Measurements from ENCODE around the gene GSG1L. TPM values are rescaled to one million over a fixed set of nuclear protein-coding genes. Genes with fewer than 3 reads are reported as not detected.
A peak's percentile ranks its signal among the peaks of the same experiment; 100 is the strongest.
"Not testable (repeated sequence)": the region's sequence is repeated elsewhere in the genome, so short reads cannot be mapped to it uniquely, and the experiment has no call there.

Gene GSG1L
- total and polyA plus RNA-seq, 9 of the 15 experiments (the other 6 are each of a cell fraction or from before 2014, with no cell fraction given): not detected

GRCh38 chr16:27979668-27980067, 83.8 kb downstream of the GSG1L start:
- in situ Hi-C loops (cut with MboI); POLR2A ChIA-PET: not testable (repeated sequence)

DNA sequence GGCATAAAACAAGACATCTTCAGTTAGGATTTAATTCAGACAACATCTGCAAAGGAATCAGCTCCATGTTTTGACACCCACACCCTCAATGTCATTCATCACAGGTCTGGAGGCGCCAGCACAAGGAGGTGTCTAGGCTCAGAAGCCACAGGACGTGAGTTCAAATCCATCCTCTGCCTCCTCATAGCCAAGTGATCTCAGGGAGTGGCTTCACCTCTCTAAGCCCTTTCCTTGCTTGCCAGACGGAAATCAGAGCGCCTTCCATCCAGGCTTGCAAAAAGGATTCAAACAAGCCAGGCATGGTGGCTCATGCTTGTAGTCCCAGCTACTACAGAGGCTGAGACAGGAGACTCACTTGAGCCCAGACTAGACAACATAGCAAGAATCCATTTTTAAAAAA, 84.6 kb downstream of the GSG1L start:
- no peak overlapping the region for H3K4me3 ChIP-seq
- no peak overlapping the region for H3K27ac ChIP-seq (ENCODE audit: extremely low read depth, low read depth, low read length)
- FAIRE-seq: no peak
- no peak overlapping the region for H3K4me2 ChIP-seq (ENCODE audit: insufficient read depth, low read length)
- no peaks in the 10 kb centered on the region for H3K9me3 ChIP-seq (replicated peaks; ENCODE audit: control insufficient read depth, insufficient read depth, low read depth, low read length)
- H3K9ac ChIP-seq (ENCODE audit: insufficient read depth in 1 of 2, low read depth in 2 of 2, low read length in 2 of 2): no peak overlapping the region
- H2AFZ ChIP-seq (ENCODE audit: low read depth, low read length): no peak overlapping the region
- ATAC-seq: no peak
- WGBS (ENCODE audit: insufficient coverage, low coverage, missing lambda C conversion rate): 0% methylated on average over 4 of the region's 4 CpGs
- no peaks in the 10 kb centered on the region for H3K9me1 ChIP-seq (ENCODE audit: control insufficient read depth, insufficient read depth, low read length)
- intact Hi-C loops (cut with micrococcal nuclease) (loop anchor here (10.0 kb wide), 1 partner anchor 334 kb away; no protein-coding TSS in a partner anchor), in situ Hi-C loops (cut with MboI) (no loop called here)
- DNase-seq (ENCODE audit: extremely low read depth in 1 of 4, low spot score in 3 of 4): no peak
- POLR2A ChIA-PET: no interaction called here
- CTCF ChIA-PET (ENCODE audit: low intra/inter-chr PET ratio): no interaction called here
- no peaks in the 10 kb centered on the region for H3K36me3 ChIP-seq (ENCODE audit: control insufficient read depth, insufficient read depth, low read length)
- H3K27me3 ChIP-seq (ENCODE audit: control insufficient read depth in 2 of 2, insufficient read depth in 2 of 2, low read length in 2 of 2): peaks cover 0 to 7% of the 10 kb centered on the region in 2 experiments; a peak in 1 of 5 replicates
- H3K4me1 ChIP-seq (replicated peaks in 1 of 2; ENCODE audit: control insufficient read depth in 2 of 2, insufficient read depth in 2 of 2, low read length in 2 of 2): no peaks in the 10 kb centered on the region
- no peaks in the 10 kb centered on the region for H3K79me2 ChIP-seq (ENCODE audit: control insufficient read depth, insufficient read depth, low read length)
- no TSS peak for BruUV-seq (replicated peaks)
- H4K20me1 ChIP-seq (replicated peaks; ENCODE audit: control insufficient read depth, insufficient read depth, low read length): no peaks in the 10 kb centered on the region
- no peak for TF ChIP-seq KAT8 (IDR thresholded peaks at IDR 0.05; ENCODE audit: low read depth)
- no peak for TF ChIP-seq CREB1 (IDR thresholded peaks at IDR 0.05)
- no peak for TF ChIP-seq CREB1 (CRISPR knock-in tag; IDR thresholded peaks at IDR 0.05)
- TF ChIP-seq TAL1 (IDR thresholded peaks at IDR 0.05): no peak
- TF ChIP-seq, protein P1, sequence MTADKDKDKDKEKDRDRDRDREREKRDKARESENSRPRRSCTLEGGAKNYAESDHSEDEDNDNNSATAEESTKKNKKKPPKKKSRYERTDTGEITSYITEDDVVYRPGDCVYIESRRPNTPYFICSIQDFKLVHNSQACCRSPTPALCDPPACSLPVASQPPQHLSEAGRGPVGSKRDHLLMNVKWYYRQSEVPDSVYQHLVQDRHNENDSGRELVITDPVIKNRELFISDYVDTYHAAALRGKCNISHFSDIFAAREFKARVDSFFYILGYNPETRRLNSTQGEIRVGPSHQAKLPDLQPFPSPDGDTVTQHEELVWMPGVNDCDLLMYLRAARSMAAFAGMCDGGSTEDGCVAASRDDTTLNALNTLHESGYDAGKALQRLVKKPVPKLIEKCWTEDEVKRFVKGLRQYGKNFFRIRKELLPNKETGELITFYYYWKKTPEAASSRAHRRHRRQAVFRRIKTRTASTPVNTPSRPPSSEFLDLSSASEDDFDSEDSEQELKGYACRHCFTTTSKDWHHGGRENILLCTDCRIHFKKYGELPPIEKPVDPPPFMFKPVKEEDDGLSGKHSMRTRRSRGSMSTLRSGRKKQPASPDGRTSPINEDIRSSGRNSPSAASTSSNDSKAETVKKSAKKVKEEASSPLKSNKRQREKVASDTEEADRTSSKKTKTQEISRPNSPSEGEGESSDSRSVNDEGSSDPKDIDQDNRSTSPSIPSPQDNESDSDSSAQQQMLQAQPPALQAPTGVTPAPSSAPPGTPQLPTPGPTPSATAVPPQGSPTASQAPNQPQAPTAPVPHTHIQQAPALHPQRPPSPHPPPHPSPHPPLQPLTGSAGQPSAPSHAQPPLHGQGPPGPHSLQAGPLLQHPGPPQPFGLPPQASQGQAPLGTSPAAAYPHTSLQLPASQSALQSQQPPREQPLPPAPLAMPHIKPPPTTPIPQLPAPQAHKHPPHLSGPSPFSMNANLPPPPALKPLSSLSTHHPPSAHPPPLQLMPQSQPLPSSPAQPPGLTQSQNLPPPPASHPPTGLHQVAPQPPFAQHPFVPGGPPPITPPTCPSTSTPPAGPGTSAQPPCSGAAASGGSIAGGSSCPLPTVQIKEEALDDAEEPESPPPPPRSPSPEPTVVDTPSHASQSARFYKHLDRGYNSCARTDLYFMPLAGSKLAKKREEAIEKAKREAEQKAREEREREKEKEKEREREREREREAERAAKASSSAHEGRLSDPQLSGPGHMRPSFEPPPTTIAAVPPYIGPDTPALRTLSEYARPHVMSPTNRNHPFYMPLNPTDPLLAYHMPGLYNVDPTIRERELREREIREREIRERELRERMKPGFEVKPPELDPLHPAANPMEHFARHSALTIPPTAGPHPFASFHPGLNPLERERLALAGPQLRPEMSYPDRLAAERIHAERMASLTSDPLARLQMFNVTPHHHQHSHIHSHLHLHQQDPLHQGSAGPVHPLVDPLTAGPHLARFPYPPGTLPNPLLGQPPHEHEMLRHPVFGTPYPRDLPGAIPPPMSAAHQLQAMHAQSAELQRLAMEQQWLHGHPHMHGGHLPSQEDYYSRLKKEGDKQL (CRISPR knock-in tag; IDR thresholded peaks at IDR 0.05; ENCODE audit: borderline replicate concordance): no peak
- TF ChIP-seq MYNN (IDR thresholded peaks at IDR 0.05): no peak
- TF ChIP-seq MYNN (CRISPR knock-in tag; IDR thresholded peaks at IDR 0.05): no peak
- TF ChIP-seq MCM2 (IDR thresholded peaks at IDR 0.05; ENCODE audit: low read depth): no peak

More at GRCh38 chr16:27979668-27980067, 83.8 kb downstream of the GSG1L start:
- 0% methylated on average over 3 of the region's 3 CpGs for WGBS (ENCODE audit: insufficient coverage, low coverage, missing lambda C conversion rate)
- H3K4me2 ChIP-seq (ENCODE audit: insufficient read depth, low read length); FAIRE-seq; H3K4me3 ChIP-seq; H3K4me1 ChIP-seq (replicated peaks in 1 of 2; ENCODE audit: control insufficient read depth in 2 of 2, insufficient read depth in 2 of 2, low read length in 2 of 2); H3K36me3 ChIP-seq (ENCODE audit: control insufficient read depth, insufficient read depth, low read length); H3K27me3 ChIP-seq (ENCODE audit: control insufficient read depth in 2 of 2, insufficient read depth in 2 of 2, low read length in 2 of 2); H3K27ac ChIP-seq (ENCODE audit: extremely low read depth, low read depth, low read length); CTCF ChIA-PET (ENCODE audit: low intra/inter-chr PET ratio); ATAC-seq; H3K9me1 ChIP-seq (ENCODE audit: control insufficient read depth, insufficient read depth, low read length); H3K9ac ChIP-seq (ENCODE audit: insufficient read depth in 1 of 2, low read depth in 2 of 2, low read length in 2 of 2); H2AFZ ChIP-seq (ENCODE audit: low read depth, low read length); H3K9me3 ChIP-seq (replicated peaks; ENCODE audit: control insufficient read depth, insufficient read depth, low read depth, low read length); DNase-seq (ENCODE audit: extremely low read depth in 1 of 4, low spot score in 3 of 4); H3K79me2 ChIP-seq (ENCODE audit: control insufficient read depth, insufficient read depth, low read length); BruUV-seq (replicated peaks); H4K20me1 ChIP-seq (replicated peaks; ENCODE audit: control insufficient read depth, insufficient read depth, low read length): not testable (repeated sequence)
- intact Hi-C loops (cut with micrococcal nuclease): loop anchor here (10.0 kb wide), 1 partner anchor 335 kb away; no protein-coding TSS in a partner anchor
- TF ChIP-seq, protein P2, sequence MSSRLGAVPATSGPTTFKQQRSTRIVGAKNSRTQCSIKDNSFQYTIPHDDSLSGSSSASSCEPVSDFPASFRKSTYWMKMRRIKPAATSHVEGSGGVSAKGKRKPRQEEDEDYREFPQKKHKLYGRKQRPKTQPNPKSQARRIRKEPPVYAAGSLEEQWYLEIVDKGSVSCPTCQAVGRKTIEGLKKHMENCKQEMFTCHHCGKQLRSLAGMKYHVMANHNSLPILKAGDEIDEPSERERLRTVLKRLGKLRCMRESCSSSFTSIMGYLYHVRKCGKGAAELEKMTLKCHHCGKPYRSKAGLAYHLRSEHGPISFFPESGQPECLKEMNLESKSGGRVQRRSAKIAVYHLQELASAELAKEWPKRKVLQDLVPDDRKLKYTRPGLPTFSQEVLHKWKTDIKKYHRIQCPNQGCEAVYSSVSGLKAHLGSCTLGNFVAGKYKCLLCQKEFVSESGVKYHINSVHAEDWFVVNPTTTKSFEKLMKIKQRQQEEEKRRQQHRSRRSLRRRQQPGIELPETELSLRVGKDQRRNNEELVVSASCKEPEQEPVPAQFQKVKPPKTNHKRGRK (tag; IDR thresholded peaks at IDR 0.05): peak; percentile 96

Measured in K562 (cell line).